Stromal cell of bone marrow (primary cell): ENCODE measurements around the gene KIAA1549.
A peak's percentile ranks its signal among the peaks of the same experiment; 100 is the strongest.

Experiments
- DNase-seq: peaks from one replicate; pipeline ENCODE4 v3.0.0-alpha.2; 2012; ENCODE audit warnings: low read depth

KIAA1549 gene

DNA sequence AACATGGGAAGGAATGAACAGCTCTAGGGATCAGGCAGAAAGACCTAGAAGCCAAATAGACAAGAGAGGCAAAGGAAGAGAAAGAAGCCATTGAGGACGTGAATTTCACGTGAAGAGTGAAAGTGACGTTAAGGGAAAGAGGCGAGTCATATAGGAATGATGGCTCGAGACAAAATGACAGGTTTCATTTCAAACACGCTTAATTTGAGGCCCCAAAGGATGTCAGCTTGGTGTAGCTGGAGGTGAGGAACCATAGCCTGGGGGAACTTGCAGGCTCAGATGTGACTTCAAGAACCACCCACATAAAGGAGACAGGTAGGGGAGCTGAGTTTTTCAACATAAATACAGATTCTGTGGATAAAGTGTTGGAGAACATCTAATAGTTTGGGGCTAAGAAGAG lies 98.9 kb downstream of the KIAA1549 start:
- no peak for DNase-seq

DNA sequence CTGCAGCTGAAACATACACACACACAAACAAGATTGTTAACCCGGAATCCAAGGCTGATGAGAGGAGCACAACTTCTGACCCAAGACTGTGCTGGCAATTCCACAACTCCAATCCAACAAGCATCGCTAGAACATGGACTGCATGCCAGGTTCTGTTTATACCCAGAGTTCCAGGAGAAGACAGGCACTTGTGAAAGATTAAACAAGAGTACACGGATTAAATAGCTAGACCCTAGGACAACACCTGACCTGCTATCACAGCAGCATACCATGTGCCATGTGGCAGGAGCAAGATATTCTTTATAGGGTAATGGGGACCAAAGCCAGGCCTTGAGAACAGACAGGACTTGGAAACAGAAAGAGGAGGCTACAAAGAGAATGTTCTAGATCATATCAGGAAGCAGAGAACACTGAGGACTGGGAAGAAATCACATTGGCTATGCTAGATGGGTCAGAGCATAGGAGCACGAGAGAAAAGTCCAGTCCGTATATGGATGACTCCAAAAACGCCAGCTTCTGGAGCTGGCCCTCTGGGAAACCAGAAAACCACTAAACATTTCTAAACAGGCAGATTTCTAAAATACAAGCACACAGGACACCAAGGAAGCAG lies 99.5 kb downstream of the KIAA1549 start:
- DNase-seq = no peak

DNA sequence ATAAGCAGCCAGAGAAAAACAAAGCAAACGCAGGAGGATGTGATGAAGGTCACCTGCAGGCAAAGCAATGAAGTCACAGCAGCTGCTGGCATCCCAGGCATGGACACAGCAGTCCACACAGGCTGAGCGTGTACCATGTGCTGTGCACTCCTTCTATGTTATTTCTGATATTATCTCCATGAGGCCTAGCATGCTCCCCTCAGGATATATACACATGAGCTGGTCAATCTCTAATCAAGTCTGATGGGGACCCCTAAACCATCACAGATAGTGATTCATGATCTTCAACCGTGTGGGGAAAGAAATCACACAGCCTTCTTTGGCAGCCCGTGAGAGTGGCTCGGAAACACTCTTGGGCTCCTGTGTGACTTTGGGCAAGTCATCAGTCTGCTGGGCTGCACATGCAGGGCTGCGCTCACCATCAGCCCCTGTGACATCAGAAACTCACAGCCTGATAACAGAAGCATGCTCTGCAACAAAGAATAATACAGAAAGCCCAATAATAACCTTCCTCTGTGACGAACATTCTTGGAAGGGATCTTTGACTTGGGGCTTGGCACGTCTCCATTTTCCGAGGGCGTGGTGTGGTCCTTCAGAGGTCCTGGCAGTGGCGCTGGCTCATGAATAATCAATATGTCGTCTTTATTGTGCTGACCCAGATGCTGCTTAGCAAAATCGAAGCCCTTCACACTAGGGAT lies 100.2 kb downstream of the KIAA1549 start:
- peak; percentile 34 for DNase-seq

DNA sequence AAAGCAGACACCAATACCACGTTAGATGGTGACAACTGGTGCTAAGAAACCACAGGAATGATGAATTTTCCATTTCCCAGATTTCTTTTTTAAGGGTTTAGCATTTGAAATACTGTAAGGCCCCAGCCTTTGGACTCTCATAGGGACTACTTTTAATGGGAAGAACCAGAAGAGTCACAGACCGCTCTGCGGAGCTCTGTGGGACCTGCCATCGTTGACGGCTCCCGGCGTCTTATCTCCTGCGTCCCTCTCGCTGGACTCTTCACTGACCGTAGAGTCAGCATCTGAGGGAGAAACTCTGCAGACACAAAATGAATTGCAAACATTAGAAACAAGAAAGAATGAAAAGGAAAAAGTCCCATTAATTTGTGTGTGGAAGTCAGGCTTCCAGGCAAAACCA lies 101.8 kb downstream of the KIAA1549 start:
- no peak for DNase-seq

DNA sequence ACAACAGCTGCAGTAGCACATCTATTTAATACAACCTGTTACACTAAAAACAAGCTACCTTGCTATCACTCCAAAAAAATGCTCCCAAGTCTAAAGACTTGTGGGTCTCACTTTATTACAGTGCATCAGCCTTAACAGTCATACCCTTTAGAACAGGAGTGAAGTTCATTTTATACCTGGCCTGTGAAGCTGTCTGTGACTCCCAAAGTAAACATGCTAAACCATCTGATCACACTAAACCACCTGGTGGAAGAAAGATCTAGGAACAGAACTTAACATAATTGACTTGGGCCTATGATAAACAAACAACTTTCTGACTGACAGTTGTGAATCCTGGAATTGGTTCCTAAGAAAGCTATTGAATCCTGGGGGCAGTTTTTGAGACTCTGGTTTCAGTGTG lies 102.3 kb downstream of the KIAA1549 start:
- no peak for DNase-seq

DNA sequence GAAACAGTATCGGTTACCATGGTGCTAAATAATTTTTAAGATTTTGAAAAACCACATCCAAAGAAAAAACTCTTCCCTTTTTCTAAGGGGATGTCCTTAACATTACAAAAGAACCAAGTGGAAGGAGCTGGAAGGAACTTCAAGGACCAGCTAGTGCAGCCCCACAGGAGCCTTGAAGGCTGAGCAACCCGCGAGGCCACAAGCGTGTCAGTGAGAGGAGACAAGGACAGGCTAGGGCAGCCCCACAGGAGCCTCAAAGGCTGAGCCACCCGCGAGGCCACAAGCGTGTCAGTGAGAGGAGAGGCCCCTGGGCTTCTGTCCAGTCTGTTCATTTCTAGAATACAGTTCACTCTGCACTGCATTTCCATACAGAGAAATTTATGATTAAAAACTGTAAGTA lies 103.1 kb downstream of the KIAA1549 start:
- DNase-seq = no peak

DNA sequence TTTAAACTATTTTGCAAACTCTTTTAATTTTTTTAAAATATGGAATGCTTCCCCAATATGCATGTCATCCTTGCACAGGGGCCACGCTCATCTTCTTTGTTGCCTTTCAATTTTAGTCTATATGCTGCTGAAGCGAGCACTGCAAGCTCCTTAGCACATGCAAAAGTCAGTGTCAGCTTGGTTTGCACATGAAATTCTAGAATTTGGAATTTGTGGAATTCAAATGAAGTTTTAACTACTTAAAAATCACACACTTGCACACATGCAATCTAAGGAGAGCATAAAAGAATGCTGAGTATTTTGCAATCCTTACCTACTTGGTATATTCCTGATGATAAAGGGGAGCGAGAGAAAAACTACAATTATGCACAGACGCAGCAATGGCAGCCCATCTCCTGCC lies 104.9 kb downstream of the KIAA1549 start:
- DNase-seq = no peak

DNA sequence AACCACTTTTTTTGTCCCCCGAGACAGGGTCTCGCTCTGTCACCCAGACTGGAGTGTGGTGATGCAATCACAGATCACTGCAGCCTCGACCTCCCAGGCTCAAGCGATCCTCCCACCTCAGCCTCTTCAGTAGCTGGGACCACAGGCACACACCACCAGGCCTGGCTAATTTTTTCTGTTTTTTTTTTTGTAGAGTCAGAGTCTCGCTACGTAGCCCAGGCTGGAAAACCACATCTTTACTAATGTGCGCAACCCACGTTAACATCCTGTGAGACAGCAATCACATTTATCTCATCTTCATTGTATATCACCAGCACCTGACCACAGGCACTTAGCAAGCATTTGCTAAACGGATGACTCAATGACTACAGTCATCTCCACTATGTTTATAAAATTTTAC lies 105.4 kb downstream of the KIAA1549 start:
- DNase-seq = no peak

DNA sequence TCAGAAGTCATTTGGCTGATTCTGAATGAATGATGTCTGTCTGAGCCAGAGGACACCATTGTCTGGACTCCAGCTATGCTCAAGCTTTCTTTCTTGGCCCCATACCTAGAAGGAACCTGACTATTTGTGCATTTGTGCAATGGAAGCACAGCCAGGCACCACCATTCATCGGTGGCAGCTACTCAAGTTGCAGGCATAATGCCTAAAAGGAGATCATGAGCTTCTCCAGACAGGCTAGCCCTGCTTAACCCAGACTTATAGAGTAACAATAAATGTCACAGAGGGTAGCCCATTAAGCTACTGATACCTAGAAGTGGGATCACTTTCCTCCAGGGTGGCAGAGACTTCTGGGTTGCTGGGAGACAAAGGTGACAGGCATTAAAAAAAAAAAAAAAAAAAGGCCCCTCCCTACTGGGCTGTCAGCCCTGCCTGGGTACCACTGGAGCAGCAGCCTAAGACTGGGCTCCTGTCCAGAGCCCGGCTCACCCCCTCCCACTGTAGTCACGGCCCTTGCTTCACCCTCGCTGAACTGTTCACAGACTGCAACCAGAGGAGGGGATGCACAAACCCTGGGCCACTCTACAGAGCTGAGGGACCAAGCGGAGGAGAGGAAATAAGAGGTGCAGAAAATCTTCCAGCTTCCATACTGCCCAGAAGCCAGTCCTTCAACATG lies 107.8 kb downstream of the KIAA1549 start:
- DNase-seq = no peak

DNA sequence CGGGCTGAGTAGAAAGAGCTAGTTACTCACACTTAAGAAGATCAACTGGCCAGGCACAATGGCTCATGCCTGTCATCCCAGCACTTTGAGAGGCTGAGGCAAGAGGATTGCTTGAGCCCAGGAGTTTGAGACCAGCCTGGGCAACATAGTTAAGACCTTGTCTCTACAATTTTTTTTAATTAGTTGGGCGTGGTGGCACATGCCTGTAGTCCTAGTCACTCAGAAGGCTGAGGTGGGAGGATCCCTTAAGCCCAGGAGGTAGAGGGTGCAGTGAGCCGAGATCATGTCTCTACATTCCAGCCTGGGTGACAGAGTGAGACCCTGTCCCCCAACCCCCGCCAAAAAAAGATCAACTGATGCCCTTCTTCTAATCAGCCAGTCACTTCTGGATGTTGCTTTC lies 108.6 kb downstream of the KIAA1549 start:
- DNase-seq = no peak

DNA sequence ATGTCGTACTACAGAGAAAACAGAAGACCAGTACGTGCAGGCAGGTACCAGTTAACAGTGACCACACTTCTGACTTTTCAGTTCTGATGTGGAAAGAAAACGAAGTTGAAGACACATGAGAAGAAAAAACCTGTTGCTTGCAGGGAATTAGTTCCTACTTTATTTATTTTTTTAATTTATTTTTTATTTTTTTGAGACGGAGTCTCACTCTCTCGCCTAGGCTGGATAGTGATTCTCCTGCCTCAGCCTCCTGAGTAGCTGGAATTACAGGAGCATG lies 109.4 kb downstream of the KIAA1549 start:
- no peak for DNase-seq

DNA sequence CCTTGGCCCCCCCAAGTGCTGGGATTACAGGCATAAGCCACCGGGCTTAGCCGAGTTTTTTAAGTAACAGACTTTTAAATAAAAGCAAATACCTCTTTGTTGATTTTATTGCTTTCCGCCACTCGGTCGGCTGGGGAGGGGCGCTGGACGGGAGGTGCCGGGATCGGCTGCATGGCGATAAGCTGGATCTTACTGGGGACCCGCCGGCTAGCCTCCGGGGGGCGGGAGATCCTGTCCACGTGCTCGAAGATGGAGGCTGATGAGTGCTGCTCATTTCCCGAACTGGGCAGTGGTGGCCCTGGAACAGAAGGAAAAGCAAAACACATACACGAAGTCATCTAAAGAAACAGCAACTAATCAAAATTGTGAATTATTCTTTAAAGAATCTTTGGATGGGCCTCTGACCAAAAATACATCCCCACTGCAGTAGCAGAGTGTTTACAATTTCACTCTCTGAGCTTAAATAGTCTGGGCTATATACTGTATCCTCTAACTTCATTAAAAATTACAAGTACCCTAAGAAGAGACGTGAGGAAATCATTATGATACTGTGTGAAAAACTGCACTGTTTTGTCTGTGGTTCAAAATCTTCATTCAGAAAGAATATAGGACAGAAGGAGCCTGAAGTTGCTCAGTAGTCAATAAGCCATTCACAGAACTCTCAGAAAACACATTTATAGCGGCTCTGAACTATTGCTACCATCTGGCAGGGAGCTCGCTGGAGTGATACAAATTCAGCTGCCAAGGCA lies 110.0 kb downstream of the KIAA1549 start:
- DNase-seq = no peak

DNA sequence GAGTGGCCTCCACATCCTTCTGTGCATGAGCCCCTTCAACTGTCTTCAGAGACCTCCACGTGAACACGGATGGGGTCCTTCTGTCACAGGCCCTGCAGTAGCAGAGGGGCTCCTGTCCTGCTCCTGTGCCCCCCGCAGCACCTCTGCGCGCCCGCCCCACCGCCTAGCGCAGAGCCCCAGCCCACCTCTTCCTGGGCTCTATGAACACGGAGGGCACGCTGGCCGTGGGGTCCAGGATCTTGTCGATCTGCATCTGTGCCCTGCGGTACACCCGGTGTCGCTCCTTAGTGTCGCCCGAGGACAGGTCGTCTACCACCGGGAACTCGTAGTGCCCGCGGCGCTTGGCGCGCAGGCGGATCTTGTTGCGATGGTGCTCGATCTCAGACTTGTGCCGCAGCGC lies 111.8 kb downstream of the KIAA1549 start:
- no peak for DNase-seq

DNA sequence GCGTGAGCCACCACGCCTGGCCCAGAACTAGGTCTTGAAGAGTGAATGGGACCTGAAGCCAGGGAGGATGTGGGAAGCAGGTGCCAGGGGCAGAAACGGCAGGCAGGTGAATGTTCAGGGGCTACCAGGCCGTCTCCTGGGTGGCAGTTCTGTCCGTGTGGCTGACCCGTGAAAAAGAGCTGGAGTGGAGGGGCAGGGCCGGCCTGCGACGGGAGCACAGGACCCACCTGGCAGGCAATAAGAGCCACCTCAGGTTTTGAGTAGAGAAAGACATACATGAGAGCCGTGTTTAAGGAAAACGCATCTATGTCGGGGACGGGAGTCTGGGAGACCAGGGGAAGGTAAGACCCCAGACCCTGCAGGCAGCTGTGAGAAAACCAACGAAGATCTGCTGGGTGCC lies 112.5 kb downstream of the KIAA1549 start:
- no peak for DNase-seq

DNA sequence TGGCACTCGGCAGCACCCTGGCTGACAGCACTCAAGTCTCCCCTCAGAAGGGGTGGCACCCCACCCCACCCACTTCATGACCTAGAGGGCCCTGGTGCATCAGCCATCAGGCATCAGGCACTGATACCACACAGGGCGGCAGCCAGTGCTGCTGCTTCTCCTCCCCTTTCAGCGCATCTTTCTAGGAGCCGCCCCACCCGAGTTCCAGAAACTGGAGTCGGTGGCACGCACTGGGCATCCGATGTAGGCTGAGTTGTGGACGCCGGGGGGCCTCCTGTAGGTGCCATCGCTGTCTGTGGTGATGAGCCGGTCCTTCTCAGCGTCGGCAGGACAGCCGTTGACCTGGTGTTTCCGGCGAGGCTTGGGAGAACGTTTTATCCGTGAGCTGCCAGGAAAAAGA lies 113.4 kb downstream of the KIAA1549 start:
- no peak for DNase-seq

DNA sequence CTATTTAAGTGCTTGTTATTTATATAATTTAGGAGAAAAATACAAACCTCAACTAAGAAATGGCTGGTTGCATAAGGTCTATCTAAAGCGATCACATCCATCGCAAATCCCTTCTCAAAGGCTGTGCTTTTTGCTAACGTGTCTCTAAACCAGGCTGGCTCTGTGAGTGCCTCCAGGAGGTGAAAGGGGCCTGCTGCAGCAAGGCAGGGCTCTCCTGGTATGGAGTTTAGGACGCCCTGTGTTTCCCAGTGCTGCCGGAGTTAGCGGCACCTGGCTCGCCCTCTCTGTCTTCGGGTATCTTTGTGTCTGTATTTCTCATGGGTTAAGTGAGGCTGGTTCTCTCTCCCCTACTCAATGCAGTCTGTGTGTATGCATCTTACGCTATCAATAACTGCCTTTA lies 114.8 kb downstream of the KIAA1549 start:
- no peak for DNase-seq

DNA sequence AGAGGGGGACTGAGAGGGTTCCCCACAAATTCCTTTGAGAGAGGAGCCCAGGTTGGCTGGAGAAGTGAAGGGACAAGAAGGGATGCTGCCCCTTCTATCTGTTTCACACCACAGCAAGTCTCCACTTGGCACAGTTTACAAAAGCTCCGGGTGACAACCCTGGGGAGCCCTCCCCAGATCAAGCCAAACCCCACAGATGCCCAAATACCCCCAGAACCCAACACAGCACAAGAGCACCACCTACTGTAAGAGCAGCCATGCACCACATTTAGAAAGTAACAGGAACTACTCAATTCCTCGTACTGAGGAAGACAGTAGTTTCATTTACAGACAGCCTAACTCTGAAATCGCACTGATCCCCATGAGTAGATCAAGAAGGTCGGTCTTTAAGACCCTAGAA lies 115.3 kb downstream of the KIAA1549 start:
- no peak for DNase-seq

DNA sequence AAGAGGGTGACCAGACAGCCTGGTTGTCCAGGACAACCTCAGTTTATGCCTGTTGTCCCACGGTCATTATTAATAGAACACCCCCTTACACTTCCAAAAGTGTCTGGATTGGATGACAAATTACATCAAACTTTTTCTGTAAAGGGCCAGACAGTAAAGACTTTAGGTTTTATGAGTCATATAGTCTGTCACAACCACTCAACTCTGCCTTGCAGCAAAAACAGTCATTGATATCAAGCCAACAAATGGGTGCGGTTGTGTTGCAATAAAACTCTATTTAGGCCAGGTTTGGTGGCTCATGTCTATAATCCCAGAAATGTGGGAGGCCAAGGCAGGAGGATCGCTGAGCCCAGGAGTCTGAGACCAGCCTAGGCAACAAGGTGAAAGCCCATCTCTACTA lies 116.5 kb downstream of the KIAA1549 start:
- DNase-seq = peak; percentile 54

DNA sequence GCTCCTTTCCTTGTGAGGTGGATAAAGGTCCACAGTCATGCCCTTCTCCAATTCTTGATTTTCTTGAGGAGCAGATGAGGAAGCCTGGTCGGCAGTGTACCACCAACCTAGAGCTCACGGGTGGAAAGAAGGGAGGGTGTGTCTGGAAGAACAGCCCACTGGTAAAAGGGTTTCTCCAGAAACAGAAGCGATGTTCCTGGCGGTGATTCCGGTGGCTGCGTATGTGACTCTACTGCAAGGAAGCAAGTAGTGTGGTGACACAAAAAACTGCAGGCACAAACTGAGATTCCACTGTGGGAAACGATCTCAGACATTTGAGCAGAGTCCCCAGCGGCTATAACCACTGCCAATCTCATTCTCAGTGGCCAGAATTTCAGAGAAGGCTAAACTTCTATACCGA lies 117.3 kb downstream of the KIAA1549 start:
- DNase-seq = no peak

DNA sequence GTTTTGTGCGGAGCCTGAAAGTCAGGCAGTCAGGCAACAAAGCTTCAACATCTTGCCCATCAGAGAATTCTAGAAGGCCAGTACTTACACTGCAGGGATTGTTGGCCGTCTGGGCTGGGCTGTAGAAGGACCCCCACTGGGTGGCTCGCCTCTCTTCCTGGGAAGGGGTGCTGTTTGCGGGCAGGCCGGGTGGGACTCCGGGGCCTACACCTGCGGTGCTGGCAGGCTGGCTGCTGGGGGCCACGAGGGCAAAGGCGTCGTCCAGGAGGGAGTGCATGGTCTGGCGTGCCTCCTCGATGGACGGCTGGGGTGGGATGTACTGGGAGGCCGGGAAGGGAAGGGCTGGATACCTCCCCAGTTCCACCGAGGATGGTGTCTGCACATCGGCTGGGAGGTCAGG lies 120.1 kb downstream of the KIAA1549 start:
- no peak for DNase-seq

DNA sequence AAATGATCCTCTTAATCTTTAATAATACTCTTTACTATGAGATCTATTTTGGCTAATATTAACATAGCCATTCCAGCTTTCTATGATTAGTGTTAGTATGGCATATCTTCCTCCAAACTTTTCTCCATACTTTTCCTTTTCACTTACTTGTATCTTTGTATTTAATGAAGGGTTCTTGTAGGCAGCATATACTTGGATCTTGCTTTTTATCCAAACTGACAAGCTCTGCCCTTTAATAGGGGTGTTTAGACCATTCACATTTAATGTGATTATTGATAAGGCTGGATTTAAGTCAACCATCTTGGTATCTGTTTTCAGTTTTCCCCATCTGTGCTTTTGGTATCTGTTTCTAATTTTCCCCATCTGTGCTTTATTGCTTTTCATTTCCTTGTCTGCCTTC lies 123.5 kb downstream of the KIAA1549 start:
- DNase-seq = no peak

DNA sequence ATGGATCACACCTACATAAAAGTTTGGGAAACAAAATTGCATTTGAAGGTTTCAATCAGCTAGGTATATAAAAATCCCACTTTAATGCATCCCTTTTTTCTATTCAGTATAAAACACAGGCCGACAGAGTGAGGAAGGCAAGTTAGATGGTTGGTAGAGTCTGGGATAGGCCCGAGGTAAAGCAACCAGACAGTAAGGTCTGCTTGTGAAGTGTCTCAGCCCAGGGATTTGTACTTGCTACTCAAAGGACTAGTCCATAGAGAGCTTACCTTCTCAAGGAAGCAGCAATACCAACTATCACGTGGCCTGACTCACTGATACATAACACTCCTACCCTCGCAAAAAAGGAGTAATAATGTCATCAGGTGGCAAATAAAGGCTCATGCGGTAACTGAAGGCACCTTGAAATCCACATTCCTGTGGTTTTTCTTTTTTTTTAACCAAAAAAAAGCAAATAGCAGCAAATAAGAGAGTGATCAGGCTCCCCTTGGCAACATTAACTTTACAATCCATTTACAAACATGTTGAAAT lies 127.0 kb downstream of the KIAA1549 start:
- no peak for DNase-seq

DNA sequence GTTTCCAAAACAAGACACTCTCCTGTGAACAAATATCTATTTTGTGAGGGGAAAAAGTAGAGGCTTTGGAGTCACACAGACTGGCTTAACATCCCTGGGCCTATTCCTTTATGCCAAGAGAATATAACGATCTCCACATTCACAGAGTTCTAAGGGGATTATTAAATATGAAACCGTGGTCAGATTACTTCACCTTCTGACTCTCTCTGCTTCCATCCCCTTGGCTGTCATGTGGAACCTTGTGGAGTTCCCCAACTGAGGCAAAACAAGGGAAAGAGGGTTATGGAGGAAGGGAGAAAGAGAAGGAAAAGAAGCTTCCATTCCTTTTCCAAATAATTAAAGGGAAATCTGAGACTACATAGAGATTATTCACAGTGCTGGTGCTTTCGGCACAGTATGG lies 127.7 kb downstream of the KIAA1549 start:
- no peak for DNase-seq
